HEK293T (cell line): ENCODE measurements around the gene ELSPBP1.
"Not testable (repeated sequence)": the region's sequence is repeated elsewhere in the genome, so short reads cannot be mapped to it uniquely, and the experiment has no call there.

Experiments used
- BHLHE40 ChIP-seq: fragments of 450-650 bp; IDR thresholded peaks from 2 replicates; pipeline ENCODE4 v1.6.1; 2016; ENCODE audit warnings: mild to moderate bottlenecking, moderate library complexity, borderline replicate concordance
- CTBP1 ChIP-seq: fragments of 450-650 bp; IDR thresholded peaks from 2 replicates; pipeline ENCODE4 v1.6.1; 2016; ENCODE audit warnings: borderline replicate concordance
- FOXA1 ChIP-seq: fragments of 450-650 bp; IDR thresholded peaks from 2 replicates; pipeline ENCODE4 v1.6.1; 2016; ENCODE audit warnings: mild to moderate bottlenecking
- HDGF ChIP-seq: fragments of 450-650 bp; IDR thresholded peaks from 2 replicates; pipeline ENCODE4 v1.6.1; 2017; ENCODE audit warnings: antibody characterized with exemption, borderline replicate concordance
- SP1 ChIP-seq: fragments of 450-650 bp; IDR thresholded peaks from 2 replicates; pipeline ENCODE4 v1.6.1; 2017
- SUZ12 ChIP-seq: fragments of 450-650 bp; IDR thresholded peaks from 2 replicates; pipeline ENCODE4 v1.6.1; 2016; ENCODE audit warnings: mild to moderate bottlenecking
- ZNF384 ChIP-seq: fragments of 450-650 bp; IDR thresholded peaks from 2 replicates; pipeline ENCODE4 v1.6.1; 2016

- TF ChIP-seq SP1, CTBP1, FOXA1, ZNF384, HDGF, SUZ12, BHLHE40: not testable (repeated sequence)
Observed at GRCh38 chr19:48070177-48070769, 75.8 kb downstream of the ELSPBP1 start.
